GM12878 (cell line): ENCODE data around the gene TMEM52B. TPM values are rescaled to one million over a fixed set of nuclear protein-coding genes. Genes with fewer than 3 reads are reported as not detected.

Source experiments
- ATAC-seq: fragments of 200-7000 bp; cut with Tn5 transposase; 3 replicates; pipeline ENCODE4 v1.9.1; 2020; ENCODE audit warnings: mild to moderate bottlenecking, moderate library complexity
- BruUV-seq: library from RNA; stranded (reverse); fragments of 400-500 nt; replicated peaks from 2 replicates; lab custom pipeline; 2021; lab: Mats Ljungman, UMichigan
- CTCF ChIA-PET: fragments of 300-600 bp; sonication (Branson Sonifier 250); formaldehyde crosslinking; extraction: SDS; loops from one replicate; lab custom pipeline; 2021; ENCODE audit warnings: inconsistent platforms; lab: Yijun Ruan, JAX
- POLR2A ChIA-PET: fragments of 350-600 bp; formaldehyde crosslinking; extraction: SDS; loops from one replicate; lab custom pipeline; 2021; ENCODE audit warnings: inconsistent platforms; lab: Charles Lee
- RAD21 ChIA-PET: fragments of 300-600 bp; sonication (Branson Sonifier 250); formaldehyde crosslinking; loops from one replicate; lab custom pipeline; 2023; ENCODE audit warnings: antibody characterized with exemption; ENCODE audit not compliant: unreplicated experiment; lab: Charles Lee
- SMC1A ChIA-PET: fragments of 300-600 bp; sonication (Branson Sonifier 250); formaldehyde crosslinking; loops from one replicate; lab custom pipeline; 2023; ENCODE audit not compliant: unreplicated experiment, uncharacterized antibody; lab: Charles Lee
- DNase-seq: peaks from one replicate; pipeline ENCODE4 v3.0.0-alpha.2; 2011; ENCODE audit warnings: low read depth, low spot score
- FAIRE-seq: peaks from 3 replicates; lab custom pipeline; 2011; peaks lifted over from hg19 to GRCh38; lab: Jason Lieb, UNC
- H2AFZ ChIP-seq: 2 replicates; pipeline ENCODE4 v1.6.0; 2011; ENCODE audit warnings: low read depth, low read length, control low read depth; ENCODE audit not compliant: control insufficient read depth
- H3K27ac ChIP-seq: 2 replicates; pipeline ENCODE4 v1.5.1; 2011; ENCODE audit warnings: control low read depth; ENCODE audit not compliant: control insufficient read depth, insufficient read depth
- H3K27me3 ChIP-seq, 2 experiments: replicated peaks in 1 of 2; 2 replicates each; pipeline versions ENCODE4 v1.6.0 to v1.6.1; 2011; ENCODE audit warnings: low read length in 1 of 2; ENCODE audit not compliant: control insufficient read depth in 2 of 2, insufficient read depth in 2 of 2
- H3K36me3 ChIP-seq, 2 experiments: 2 replicates each; pipeline ENCODE4 v1.5.1; 2011; ENCODE audit warnings: low read length in 1 of 2; ENCODE audit not compliant: control insufficient read depth in 2 of 2, insufficient read depth in 2 of 2
- H3K4me1 ChIP-seq: 2 replicates; pipeline ENCODE4 v1.6.1; 2011; ENCODE audit warnings: mild to moderate bottlenecking, low read length, moderate library complexity, mixed read lengths; ENCODE audit not compliant: control insufficient read depth, insufficient read depth
- H3K4me2 ChIP-seq: 2 replicates; pipeline ENCODE4 v1.6.0; 2011; ENCODE audit warnings: control low read depth; ENCODE audit not compliant: control insufficient read depth, insufficient read depth
- H3K4me3 ChIP-seq: fragments of 200-600 bp; sonication (generic); 2 replicates; pipeline ENCODE4 v1.5.1; 2016
- H3K79me2 ChIP-seq: 2 replicates; pipeline ENCODE4 v1.6.0; 2011; ENCODE audit warnings: low read length; ENCODE audit not compliant: control insufficient read depth, insufficient read depth
- H3K9ac ChIP-seq: 2 replicates; pipeline ENCODE4 v1.8.0; 2011; ENCODE audit warnings: low read length, control low read depth, mixed read lengths; ENCODE audit not compliant: control insufficient read depth, insufficient read depth
- H3K9me3 ChIP-seq: replicated peaks from 3 replicates; pipeline ENCODE4 v1.5.1; 2011; ENCODE audit warnings: mild to moderate bottlenecking, low read length; ENCODE audit not compliant: control insufficient read depth, insufficient read depth
- H4K20me1 ChIP-seq: 2 replicates; pipeline ENCODE4 v1.6.0; 2011; ENCODE audit not compliant: control insufficient read depth, insufficient read depth
- ASH2L ChIP-seq: fragments of 300-600, 200-600 bp; sonication (generic); IDR thresholded peaks from 2 replicates; pipeline ENCODE4 v1.6.1; 2017; ENCODE audit warnings: low read depth, mild to moderate bottlenecking, borderline replicate concordance
- CUX1 ChIP-seq: IDR thresholded peaks from 2 replicates; pipeline ENCODE4 v1.6.1; 2012; ENCODE audit warnings: improper control_type of control experiment, low read depth, low read length; ENCODE audit not compliant: insufficient replicate concordance
- EP300 ChIP-seq, 2 experiments: fragments of 150-350 bp in 1 of 2; IDR thresholded peaks; 2 replicates each; pipeline ENCODE4 v1.6.1; 2011 to 2012; ENCODE audit warnings: low read depth in 2 of 2, low read length in 2 of 2, borderline replicate concordance in 1 of 2, improper control_type of control experiment in 1 of 2, inconsistent platforms in 1 of 2; ENCODE audit not compliant: control insufficient read depth in 1 of 2
- FOXM1 ChIP-seq: IDR thresholded peaks from 2 replicates; pipeline ENCODE4 v1.6.1; 2012; ENCODE audit warnings: low read depth, mild to moderate bottlenecking, inconsistent platforms, low read length, moderate library complexity
- RAD51 ChIP-seq: fragments of 450-650 bp; IDR thresholded peaks from 2 replicates; pipeline ENCODE4 v1.6.1; 2016; ENCODE audit warnings: moderate library complexity, mild to moderate bottlenecking, inconsistent platforms
- SMC3 ChIP-seq: IDR thresholded peaks from 2 replicates; pipeline ENCODE4 v1.6.1; 2011; ENCODE audit warnings: low read length, improper control_type of control experiment, borderline replicate concordance
- SP1 ChIP-seq: IDR thresholded peaks from one replicate; pipeline ENCODE4 v1.6.1; 2011; ENCODE audit warnings: low read depth, low read length
- SPI1 ChIP-seq: IDR thresholded peaks from 2 replicates; pipeline ENCODE4 v1.6.1; 2011; ENCODE audit warnings: low read depth, mild to moderate bottlenecking, low read length, moderate library complexity, borderline replicate concordance; ENCODE audit not compliant: insufficient read depth
- TCF12 ChIP-seq: IDR thresholded peaks from 2 replicates; pipeline ENCODE4 v1.6.1; 2011; ENCODE audit warnings: low read depth, mild to moderate bottlenecking, low read length
- WGBS: methylation state at CpG from one replicate; pipeline ENCODE4 v1.1.6; 2016; ENCODE audit warnings: low lambda C conversion rate; ENCODE audit not compliant: insufficient replicate concordance, insufficient coverage; ENCODE audit errors: missing lambda C conversion rate; 5-methylcytosine and 5-hydroxymethylcytosine counted together
- in situ Hi-C: fragments of 300-500 bp; cut with MboI; formaldehyde crosslinking; loops from 9 replicates; pipeline ENCODE4 v1.14.3; 2018; ENCODE audit warnings: mixed read lengths
- intact Hi-C: fragments of 100-400 bp; cut with micrococcal nuclease; formaldehyde crosslinking; loops from one replicate; pipeline ENCODE4 v1.14.2; 2022; ENCODE audit not compliant: unreplicated experiment
- polyA plus RNA-seq, 11 experiments: library from polyadenylated mRNA; depleted of rRNA in 4 of 11; unstranded in 6 of 11; stranded (reverse) in 5 of 11; fragments of >200 nt; fragmentation: Nextera tagmentation in 4 of 11; fragmentation: Illumina TruSeq in 1 of 11; extraction: Ambion mirVana in 4 of 11; extraction: Trizol in 1 of 11; gene quantifications; 1 replicate in 1 of 11; 2 replicates in 10 of 11; pipeline versions ENCODE4 v1.2.1 to v1.2.3, GENCODE V29; 2011 to 2016; ENCODE audit warnings: inconsistent platforms in 2 of 11, missing spikeins in 2 of 11, low read depth in 1 of 11
- total RNA-seq, 4 experiments: library from RNA; depleted of rRNA in 3 of 4; stranded (reverse); fragments of >200 nt in 3 of 4; fragmentation: Illumina TruSeq in 1 of 4; extraction: Trizol in 1 of 4; gene quantifications; 2 replicates each; pipeline versions ENCODE4 v1.2.1 to v1.2.3, GENCODE V29; 2013 to 2021

The TMEM52B gene
- total and polyA plus RNA-seq, 10 of the 15 experiments (the other 5 are each of a cell fraction or from before 2014, with no cell fraction given), result not detected

- no peaks in the 10 kb centered on the region for H4K20me1 ChIP-seq
- no peak for TF ChIP-seq EP300 (IDR thresholded peaks at IDR 0.05; ENCODE audit: borderline replicate concordance in 1 of 2, control insufficient read depth in 1 of 2, low read depth in 2 of 2, low read length in 2 of 2)
- TF ChIP-seq, all 136 proteins: peak for 0
- no peaks in the 10 kb centered on the region for H3K4me1 ChIP-seq
- SMC1A ChIA-PET, result no interaction called here
- no peak overlapping the region for H3K4me2 ChIP-seq
- FAIRE-seq, result no peak
- no peak overlapping the region for H3K4me3 ChIP-seq
- no peak for DNase-seq
- in situ Hi-C loops (no loop called here), intact Hi-C loops (no loop called here)
- CTCF ChIA-PET, result interaction anchor here (0.6 kb wide), 1 partner anchor 271 kb away, joined by 3 read pairs; the partner anchor contains the start of gene KLRC1
- no peaks in the 10 kb centered on the region for H3K27me3 ChIP-seq
- BruUV-seq, result no TSS peak
- no peak overlapping the region for H2AFZ ChIP-seq
- H3K9ac ChIP-seq, result no peak overlapping the region
- 10% methylated on average over 5 of the region's 5 CpGs for WGBS
- H3K27ac ChIP-seq, result no peak overlapping the region
- H3K9me3 ChIP-seq, result no peaks in the 10 kb centered on the region
- ATAC-seq, result no peak
- POLR2A ChIA-PET, result no interaction called here
- no peaks in the 10 kb centered on the region for H3K36me3 ChIP-seq
- H3K79me2 ChIP-seq, result no peaks in the 10 kb centered on the region
- RAD21 ChIA-PET, result interaction anchor here (0.6 kb wide), 1 partner anchor 433 kb away, joined by 3 read pairs; no protein-coding TSS in a partner anchor
These were observed 3.7 kb downstream of the TMEM52B start for GRCh38 chr12:10182354-10183049.

GRCh38 chr12:10184261-10184843 is 5.5 kb downstream of the TMEM52B start:
- no peak overlapping the region for H3K9ac ChIP-seq
- FAIRE-seq (no peak), DNase-seq (no peak), ATAC-seq (no peak)
- H3K4me3 ChIP-seq, result no peak overlapping the region
- no peaks in the 10 kb centered on the region for H3K36me3 ChIP-seq
- H3K79me2 ChIP-seq, result no peaks in the 10 kb centered on the region
- no peak overlapping the region for H3K27ac ChIP-seq
- ChIA-PET CTCF (interaction anchor here (1.3 kb wide), 1 partner anchor 10 kb away, joined by 6 read pairs; no protein-coding TSS in a partner anchor), RAD21 (no interaction called here), POLR2A (no interaction called here), SMC1A (no interaction called here)
- intact Hi-C loops (no loop called here), in situ Hi-C loops (no loop called here)
- H3K9me3 ChIP-seq, result no peaks in the 10 kb centered on the region
- no TSS peak for BruUV-seq
- WGBS, result 62% methylated on average over 7 of the region's 7 CpGs
- no peaks in the 10 kb centered on the region for H4K20me1 ChIP-seq
- no peaks in the 10 kb centered on the region for H3K27me3 ChIP-seq
- no peak overlapping the region for H2AFZ ChIP-seq
- H3K4me2 ChIP-seq, result no peak overlapping the region
- no peak for TF ChIP-seq TCF12
- no peak for TF ChIP-seq SMC3
- TF ChIP-seq SPI1, result no peak
- no peak for TF ChIP-seq SP1
- no peak for TF ChIP-seq RAD51
- no peak for TF ChIP-seq CUX1
- no peak for TF ChIP-seq ASH2L
- no peak for TF ChIP-seq FOXM1
- no peaks in the 10 kb centered on the region for H3K4me1 ChIP-seq
